ENCODE data around the gene COL6A3.

Gene COL6A3

DNA sequence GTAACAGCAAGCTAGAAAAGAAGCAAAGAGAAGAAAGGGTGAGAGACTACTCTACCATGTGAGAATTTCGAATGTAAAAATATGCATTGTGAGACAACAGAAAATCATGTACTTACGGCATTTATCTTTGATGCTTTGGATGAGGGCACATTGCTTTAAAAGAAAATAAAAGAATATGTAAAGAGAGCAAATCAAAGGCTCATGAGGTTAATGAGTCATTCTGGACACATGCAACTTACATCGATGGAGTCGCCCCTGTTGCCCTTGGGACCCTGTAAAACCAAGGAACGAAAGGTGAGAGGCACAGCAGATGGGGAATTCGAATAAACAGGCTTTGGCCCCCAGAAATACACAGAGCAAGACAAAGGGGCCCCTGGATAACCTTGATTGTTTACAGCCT, 69.0 kb downstream of the COL6A3 start:
- no peak for DNase-seq

DNA sequence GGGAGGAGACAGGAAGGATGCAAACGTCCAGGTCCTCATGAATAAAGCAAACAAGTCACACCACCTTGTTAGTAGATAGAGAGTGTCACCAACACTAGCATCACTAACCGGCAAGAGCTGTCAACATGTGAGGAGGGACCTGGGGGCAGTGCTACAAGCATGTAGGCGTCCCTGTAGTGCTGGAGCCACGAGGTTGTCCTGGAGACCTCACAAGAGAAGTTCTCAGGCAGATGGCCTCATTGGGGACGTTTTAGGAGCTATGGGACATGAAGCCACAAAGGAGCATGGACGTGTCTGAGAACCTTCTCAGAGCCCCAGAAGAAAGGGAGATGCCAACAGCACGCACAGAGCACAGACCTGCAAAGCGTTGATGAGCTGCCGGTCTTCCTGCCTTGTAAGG, 70.0 kb downstream of the COL6A3 start:
- no peak for DNase-seq

DNA sequence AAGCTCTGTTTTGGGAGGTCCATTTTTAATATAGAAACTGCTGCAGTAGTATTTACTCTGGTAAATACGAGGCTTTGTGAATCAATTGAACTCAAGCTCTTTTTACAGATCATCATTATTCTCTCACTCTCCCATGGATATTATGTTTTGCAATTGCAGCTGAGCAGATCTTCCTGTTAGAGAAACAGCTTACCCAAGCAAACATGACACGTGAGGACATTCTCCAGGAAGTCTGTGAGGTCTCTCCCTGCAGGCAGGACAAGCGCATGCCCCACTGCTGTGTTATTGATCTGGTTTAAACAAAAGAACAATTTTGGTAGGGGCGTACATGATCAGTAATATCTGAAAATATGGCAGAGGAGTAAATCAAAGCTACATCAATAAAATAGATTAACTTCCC, 72.1 kb downstream of the COL6A3 start:
- DNase-seq: no peak

DNA sequence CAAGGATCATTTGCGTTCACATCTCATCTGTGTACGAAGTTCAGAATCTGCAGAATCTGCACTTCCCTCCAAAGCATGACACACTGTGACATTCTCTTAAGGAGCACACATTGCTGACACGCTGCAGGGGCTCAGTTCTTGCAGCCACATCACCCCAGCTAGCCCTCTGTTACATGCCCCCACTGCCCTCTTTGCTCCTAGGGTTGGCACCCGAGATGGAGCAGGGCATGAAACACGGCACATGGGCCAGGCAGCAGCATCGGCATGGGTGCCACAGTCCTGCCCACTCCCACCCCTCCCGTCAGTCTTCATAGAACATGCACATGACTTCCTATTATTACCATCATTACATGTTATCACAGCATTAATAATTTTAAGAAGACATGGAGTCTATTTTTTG, 76.4 kb downstream of the COL6A3 start:
- no peak for DNase-seq

DNA sequence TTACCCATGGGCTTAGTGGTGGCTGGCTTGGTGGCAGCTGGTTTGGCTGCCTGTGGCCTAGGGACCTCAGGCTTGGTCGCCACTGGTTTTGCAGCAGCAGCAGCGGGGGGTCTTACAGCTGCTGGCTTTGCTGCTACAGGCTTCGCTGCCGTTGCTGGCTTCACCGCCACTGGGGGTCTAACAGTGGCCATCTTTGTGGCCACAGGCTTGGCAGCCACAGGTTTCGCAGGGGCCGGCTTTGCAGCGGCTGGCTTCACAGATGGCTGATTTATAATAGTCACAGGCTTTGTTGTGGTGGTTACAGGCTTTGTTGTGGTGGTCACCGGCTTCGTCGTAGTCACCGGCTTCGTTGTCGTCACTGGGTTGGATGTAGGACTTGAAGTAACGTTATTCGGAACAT, 77.8 kb downstream of the COL6A3 start:
- DNase-seq: no peak

- no peak for DNase-seq
Measured at GRCh38 chr2:237333748-237334147, 80.2 kb downstream of the COL6A3 start.

DNA sequence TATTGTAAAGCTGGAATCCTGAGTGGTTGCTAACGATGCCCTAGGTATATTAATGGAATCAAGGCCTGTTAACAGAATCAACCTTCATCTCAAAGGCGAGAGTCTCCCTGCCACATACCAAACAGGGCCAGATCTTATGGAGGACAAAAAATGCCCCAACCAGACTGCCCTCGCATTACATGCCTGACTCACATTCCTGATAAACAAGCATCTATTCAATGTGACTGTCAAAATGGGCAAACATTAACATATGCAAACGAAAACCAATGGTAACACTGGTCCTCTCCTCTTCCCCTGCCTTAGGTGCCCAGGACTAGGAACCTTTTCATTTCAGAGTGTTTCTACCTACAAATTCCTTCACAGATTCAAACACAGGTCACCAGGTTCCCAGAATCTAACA, 83.4 kb downstream of the COL6A3 start:
- DNase-seq: no peak

- no peak for DNase-seq
Measured at GRCh38 chr2:237327175-237327950, 86.6 kb downstream of the COL6A3 start.

DNA sequence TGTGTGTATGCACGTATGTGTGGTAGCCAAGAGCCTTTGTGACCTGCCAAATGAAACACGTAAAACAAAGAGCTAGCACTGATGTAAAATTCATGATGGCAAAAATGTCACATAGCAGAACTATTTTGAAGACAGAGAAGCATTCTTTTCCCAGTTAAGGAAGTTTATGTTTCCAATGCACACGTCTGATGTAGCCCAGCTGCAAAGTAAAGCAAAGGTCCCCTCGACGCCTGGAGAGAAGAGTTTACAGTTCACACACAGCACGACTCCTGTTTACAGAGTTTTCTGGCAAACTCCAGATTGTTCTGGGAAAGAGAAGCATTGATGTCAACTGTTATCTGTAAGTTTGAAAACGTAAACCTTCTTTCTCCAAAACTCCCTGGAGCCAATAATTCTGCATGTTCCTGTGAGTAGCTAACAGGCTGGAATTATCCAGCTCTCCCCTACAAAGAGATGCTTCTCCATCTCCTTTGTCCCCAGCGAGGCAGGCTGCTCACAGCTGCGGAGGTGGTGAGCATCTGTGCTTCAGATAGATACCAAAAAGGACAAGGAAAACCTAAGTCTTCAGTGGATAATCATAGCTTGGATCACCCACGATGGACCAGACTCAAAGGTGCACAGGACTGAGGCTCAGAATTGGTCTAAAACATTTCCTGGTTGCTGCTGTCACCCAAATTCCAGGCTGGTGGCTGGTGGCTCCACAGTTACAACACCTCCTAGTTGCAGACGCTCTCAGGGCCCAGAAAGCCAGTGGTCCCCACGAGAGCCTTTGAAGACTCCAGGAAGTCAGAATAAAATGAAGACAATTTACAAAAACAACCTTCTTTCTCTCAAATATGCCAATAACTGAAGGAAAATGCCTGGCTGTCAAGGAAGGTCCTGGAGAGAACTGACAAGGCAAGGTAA, 87.4 kb downstream of the COL6A3 start:
- DNase-seq: no peak

GRCh38 chr2:237324837-237325236, 89.1 kb downstream of the COL6A3 start:
- no peak for DNase-seq

GRCh38 chr2:237324405-237324831, 89.5 kb downstream of the COL6A3 start:
- no peak for DNase-seq

DNA sequence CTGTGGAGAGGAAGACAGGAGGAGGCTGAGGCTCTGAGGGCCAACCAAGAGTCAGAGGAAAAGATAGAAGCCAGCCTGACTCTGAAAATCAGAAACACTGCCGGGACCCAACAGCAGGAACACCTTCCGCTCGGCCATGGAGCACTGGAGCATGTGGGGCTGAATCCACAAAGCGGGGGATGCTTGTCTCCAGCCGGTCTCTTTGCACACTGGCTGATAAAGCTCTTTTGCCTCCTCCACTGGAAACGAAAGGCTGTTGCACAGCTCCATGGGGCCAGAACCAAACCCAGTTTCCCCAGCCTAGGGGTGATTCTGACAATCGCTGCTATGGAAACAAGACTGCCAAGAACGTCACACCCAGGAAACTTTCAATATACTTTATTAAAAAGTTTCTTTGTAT, 90.3 kb downstream of the COL6A3 start:
- no peak for DNase-seq

- DNase-seq: no peak
Measured at GRCh38 chr2:237322564-237322963, 91.4 kb downstream of the COL6A3 start.

DNA sequence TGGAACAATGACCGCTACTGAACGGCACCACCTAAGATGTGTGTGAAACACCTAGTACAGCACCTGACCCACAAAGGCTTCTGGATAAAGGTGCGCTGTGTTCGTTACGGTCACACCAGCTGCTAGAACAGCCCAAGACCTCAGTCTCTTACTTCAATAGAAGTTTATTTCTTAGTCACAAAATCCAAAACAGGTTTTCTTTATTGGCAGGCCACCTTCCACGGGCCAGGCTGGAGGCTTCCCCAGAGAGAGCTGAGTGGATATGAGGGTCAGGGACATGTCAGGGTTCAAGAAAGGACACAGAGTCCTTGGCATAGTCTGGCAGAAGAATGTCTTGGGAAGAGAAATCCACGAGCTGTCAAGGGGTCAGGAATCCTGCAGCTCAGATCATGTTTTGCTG, 92.2 kb downstream of the COL6A3 start:
- no peak for DNase-seq

DNA sequence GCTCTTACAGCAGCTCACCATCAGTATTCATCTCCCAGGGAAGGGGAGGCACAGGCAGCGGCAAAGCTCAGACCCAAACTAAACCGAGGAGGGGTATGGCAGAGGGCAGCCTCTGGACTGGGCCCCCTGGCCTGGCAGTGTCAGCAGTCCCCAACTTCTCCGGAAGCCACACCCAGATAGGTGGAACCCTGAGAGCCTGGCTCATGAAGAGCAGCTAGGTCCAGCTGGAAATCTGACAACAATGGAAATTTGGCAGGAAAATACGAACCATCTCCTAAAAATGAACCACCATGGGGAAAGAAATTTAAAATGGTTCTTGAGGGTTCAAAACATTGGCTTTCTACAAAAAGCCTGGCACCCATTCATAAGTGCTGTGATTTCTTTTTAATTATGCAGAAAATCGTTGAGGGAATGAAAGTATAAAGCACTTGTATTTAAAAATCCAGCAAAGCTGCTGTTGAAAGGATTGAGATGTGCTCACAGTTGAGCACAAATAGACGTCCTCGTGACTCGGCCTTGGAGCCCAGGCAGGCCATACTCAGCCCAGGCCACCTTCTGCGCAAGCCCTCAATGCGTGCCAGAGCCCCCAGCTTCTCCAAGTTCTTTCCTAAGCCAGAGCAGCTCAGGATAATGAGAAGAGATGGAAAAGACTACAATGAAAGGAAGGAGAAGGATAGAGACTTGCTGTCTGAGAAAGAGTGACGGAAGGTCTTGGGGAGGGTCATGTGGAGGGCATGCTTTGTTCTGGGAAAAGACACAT, 93.0 kb downstream of the COL6A3 start:
- no peak for DNase-seq

DNA sequence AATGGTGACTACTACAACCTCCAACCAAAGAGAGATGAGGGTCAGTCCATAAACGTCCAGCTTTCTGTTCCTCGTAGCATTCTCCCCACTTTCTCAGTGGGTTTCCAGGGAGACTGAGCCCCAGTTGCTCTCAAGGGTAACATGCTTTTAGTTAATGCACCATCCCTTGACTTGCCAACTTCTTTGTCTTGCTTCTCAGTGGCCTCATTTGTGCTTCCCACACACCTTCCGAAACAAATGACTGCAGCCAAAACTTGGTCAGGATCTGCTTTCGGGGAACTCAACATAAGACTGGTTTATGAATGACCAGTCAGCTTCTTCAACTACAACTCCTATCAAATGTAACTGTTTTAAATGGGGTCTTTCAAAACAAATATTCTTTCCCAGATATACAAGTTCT, 94.1 kb downstream of the COL6A3 start:
- no peak for DNase-seq

GRCh38 chr2:237319086-237319820, 94.7 kb downstream of the COL6A3 start:
- DNase-seq: no peak

GRCh38 chr2:237316339-237316738, 97.6 kb downstream of the COL6A3 start:
- DNase-seq: no peak

DNA sequence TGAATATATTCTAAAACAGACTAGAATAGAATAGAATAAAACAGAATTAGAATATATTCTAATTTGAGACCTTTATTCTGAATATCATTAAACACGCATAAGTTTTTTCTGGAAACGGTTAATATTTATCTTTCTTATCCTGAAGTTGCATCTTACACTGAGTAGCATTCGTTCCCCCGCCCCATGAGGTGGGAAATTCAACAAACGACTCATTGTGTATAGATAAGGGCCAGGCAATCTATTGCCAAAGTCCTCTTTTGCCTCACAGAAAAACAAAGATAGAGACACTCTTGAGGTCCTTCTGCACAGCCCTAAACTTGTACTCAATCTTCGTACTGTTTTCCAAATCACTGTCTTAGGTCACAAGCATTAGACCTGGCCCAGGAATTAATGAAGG, 98.1 kb downstream of the COL6A3 start:
- DNase-seq: no peak

DNA sequence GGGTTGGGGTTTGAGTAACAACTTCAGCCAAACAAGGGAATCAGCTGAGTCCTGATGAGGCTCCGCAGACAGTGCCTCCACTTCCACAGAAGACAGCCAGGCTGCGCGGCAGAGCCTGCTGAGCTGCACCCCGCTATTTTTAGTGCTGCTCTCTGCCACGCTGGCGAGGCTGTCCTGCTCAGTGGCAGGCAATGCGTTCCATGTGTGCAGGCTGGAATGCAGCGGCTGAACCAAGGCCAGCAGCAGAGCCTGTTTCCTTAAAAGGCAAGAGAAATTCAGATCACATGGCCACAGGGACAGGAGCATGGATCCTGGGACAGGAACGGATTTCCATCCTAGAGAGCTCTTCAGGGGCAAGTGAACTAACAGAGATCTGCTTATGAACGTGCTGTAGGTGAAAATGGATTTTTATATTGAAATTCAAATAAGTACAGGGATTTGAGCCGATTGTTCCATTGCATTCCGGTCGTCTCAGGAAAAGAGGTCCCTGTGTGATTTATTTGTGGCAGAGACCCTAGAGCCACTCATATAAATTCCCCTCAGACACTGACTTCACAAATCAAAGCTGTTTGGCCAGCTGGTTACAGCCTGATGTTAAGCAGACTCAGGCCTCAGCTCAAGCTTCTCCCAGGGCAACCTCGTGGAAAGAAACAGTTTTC, 98.7 kb downstream of the COL6A3 start:
- no peak for DNase-seq

- no peak for DNase-seq
Measured at GRCh38 chr2:237314681-237315080, 99.3 kb downstream of the COL6A3 start.

- no peak for DNase-seq
Measured at GRCh38 chr2:237314198-237314597, 99.8 kb downstream of the COL6A3 start.

Data from T-helper 2 cell (primary cell).